ENCODE measurements around the gene NARF.

DNA sequence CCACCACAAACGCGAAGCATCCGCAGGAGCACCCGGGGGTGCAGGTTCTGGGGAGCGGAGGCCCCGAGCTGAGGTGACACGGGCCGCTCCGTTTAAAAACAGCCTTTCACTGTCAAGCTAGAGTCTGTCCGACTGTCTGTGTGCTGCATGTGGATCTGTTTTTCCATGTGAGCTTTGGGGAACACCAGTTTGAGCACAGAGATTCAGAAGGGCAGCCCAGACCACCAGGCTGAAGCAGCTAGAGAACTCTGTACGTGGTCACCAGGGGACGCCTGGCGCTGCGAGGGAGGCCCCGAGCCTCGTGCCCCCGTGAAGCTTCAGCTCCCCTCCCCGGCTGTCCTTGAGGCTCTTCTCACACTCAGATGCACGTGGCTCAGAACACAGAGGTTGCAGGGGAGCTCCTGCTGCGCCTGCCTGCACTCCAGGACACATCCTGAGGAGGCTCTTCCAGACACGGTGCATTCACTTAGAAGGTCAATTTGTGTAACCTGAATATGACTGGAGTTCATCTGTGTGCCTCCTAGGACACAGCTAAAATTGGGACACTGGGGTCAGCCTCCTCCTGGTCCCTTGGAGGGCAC, 45.3 kb downstream of the NARF start:
- TF ChIP-seq, protein P1, sequence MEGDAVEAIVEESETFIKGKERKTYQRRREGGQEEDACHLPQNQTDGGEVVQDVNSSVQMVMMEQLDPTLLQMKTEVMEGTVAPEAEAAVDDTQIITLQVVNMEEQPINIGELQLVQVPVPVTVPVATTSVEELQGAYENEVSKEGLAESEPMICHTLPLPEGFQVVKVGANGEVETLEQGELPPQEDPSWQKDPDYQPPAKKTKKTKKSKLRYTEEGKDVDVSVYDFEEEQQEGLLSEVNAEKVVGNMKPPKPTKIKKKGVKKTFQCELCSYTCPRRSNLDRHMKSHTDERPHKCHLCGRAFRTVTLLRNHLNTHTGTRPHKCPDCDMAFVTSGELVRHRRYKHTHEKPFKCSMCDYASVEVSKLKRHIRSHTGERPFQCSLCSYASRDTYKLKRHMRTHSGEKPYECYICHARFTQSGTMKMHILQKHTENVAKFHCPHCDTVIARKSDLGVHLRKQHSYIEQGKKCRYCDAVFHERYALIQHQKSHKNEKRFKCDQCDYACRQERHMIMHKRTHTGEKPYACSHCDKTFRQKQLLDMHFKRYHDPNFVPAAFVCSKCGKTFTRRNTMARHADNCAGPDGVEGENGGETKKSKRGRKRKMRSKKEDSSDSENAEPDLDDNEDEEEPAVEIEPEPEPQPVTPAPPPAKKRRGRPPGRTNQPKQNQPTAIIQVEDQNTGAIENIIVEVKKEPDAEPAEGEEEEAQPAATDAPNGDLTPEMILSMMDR (conservative IDR thresholded peaks at IDR 0.05; ENCODE audit: low read depth, low read length), result no peak
- no peak for TF ChIP-seq EZH2 (IDR thresholded peaks at IDR 0.05; ENCODE audit: low read length, unreplicated experiment)
